Measurements from ENCODE around the gene FXYD1.

FXYD1 gene

DNA sequence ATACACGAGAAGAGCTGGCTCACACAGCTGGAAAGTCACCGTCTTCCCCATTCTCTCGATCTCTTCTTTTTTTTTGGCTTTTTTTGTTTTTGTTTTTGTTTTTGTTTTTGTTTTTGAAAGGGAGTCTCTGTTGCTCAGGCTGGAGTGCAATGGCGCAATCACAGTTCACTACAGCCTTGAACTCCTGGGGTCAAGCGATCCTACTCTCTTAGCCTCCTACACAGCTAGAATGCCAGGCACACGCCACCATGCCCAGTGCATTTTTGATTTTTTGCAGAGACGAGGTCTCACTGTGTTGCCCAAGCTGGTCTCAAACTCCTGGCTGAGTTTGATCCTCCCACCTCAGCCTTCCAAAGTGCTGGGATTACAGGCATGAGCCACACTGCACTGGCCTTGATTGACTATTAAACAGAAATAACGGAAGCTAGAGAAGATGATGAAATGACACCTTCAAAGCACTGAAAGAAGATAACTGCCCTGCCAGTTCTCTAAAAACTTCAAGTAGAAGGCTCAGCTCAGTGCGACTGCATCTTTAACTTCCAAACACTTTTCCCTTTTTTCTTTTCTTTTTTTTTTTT lies 19.0 kb upstream of the FXYD1 start:
- WGBS, result 90% methylated on average over 9 of the region's 9 CpGs
- H3K27me3 ChIP-seq (ENCODE audit: insufficient read depth, low read length), result no peaks in the 10 kb centered on the region

DNA sequence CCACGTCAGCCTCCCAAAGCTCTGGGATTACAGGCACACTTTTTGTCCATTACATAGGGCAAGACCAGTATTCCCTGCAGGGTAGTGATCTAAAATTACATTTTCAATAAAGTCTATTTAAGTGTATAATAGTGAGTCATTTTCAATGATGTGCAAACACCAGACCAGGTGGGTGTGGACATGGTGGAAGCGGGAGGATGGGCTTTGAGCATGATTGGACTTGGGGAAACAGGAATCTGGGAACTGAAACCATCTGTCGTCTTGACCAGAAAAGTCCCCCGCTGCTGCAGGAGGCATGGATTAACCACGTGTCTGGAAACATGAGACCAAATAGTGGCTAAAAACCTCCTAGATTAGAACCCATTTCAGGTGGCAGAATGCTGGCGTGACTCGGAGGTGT lies 18.1 kb upstream of the FXYD1 start:
- Histone ChIP-seq H3K9ac (ENCODE audit: low read depth, low read length) (no peak overlapping the region), H3K9me3 (ENCODE audit: insufficient read depth, low read depth, low read length) (no peaks in the 10 kb centered on the region), H3K36me3 (ENCODE audit: insufficient read depth, low read length) (no peaks in the 10 kb centered on the region), H3K4me3 (ENCODE audit: low read length) (no peak overlapping the region), H3K4me1 (ENCODE audit: insufficient read depth, low read length) (peaks cover 17% of the 10 kb centered on the region), H3K27me3 (ENCODE audit: insufficient read depth, low read length) (no peaks in the 10 kb centered on the region), H3K27ac (ENCODE audit: low read depth, low read length) (no peak overlapping the region)
- 85% methylated on average over 7 of the region's 7 CpGs for WGBS

More for the DNA sequence above, 19.0 kb upstream of the FXYD1 start:
- H3K9ac ChIP-seq (ENCODE audit: low read depth, low read length), result no peak overlapping the region
- no peaks in the 10 kb centered on the region for H3K9me3 ChIP-seq (ENCODE audit: insufficient read depth, low read depth, low read length)
- H3K27ac ChIP-seq (ENCODE audit: low read depth, low read length), result no peak overlapping the region
- peaks cover 17% of the 10 kb centered on the region for H3K4me1 ChIP-seq (ENCODE audit: insufficient read depth, low read length)
- no peaks in the 10 kb centered on the region for H3K36me3 ChIP-seq (ENCODE audit: insufficient read depth, low read length)
- no peak overlapping the region for H3K4me3 ChIP-seq (ENCODE audit: low read length)

DNA sequence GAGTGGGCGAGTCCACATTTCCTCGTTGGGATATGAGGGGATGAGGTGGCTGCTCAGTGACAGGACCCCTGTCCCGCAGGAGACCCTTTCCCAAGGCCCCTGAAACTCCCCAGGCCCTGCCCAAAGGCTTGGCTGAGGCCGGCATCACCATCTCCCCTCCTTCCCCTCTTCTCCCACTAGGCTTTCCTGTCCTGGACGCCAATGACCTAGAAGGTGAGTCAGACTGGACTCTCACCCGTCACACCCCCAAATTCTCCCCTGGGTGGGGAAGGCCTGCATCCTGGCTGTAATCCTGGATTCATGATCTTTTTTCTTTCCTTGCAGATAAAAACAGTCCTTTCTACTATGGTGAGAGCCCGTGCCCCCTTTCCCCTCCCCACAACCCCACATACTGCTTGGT lies 17.7 kb upstream of the FXYD1 start:
- Histone ChIP-seq H3K9ac (ENCODE audit: low read depth, low read length) (no peak overlapping the region), H3K27me3 (ENCODE audit: insufficient read depth, low read length) (no peaks in the 10 kb centered on the region), H3K36me3 (ENCODE audit: insufficient read depth, low read length) (no peaks in the 10 kb centered on the region), H3K4me3 (ENCODE audit: low read length) (no peak overlapping the region), H3K27ac (ENCODE audit: low read depth, low read length) (no peak overlapping the region), H3K9me3 (ENCODE audit: insufficient read depth, low read depth, low read length) (no peaks in the 10 kb centered on the region), H3K4me1 (ENCODE audit: insufficient read depth, low read length) (peaks cover 17% of the 10 kb centered on the region)
- 79% methylated on average over 7 of the region's 7 CpGs for WGBS

DNA sequence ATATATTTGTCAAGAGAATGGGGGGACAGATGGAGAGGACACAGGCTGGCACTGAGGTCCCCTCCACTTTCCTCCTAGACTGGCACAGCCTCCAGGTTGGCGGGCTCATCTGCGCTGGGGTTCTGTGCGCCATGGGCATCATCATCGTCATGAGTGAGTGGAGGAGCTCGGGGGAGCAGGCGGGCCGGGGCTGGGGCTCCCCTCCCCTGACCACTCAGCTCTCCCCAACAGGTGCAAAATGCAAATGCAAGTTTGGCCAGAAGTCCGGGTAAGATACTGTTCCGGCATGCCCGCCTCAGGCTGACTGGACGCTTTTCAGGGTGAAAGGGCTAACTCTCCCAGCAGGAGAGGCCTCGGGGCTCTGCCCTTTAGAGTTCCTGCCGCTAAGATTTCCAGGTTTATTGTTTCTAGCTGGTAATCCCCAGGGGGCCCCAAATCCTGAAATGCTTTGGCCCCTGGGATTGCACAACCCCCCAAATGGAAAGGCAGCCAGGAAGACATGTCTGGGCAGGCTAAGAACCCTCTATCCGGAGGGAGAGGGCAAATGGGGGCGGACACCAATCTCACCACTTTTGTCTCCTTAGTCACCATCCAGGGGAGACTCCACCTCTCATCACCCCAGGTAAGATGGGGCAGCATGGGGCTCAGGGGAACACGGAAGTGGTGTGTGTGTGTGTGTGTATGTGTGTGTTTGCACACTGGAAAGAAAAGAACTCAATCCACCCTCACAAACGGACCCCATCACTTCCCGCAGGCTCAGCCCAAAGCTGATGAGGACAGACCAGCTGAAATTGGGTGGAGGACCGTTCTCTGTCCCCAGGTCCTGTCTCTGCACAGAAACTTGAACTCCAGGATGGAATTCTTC lies 15.7 kb upstream of the FXYD1 start:
- Histone ChIP-seq H3K9ac (ENCODE audit: low read depth, low read length) (no peak overlapping the region), H3K36me3 (ENCODE audit: insufficient read depth, low read length) (no peaks in the 10 kb centered on the region), H3K4me1 (ENCODE audit: insufficient read depth, low read length) (peaks cover 17% of the 10 kb centered on the region), H3K27ac (ENCODE audit: low read depth, low read length) (no peak overlapping the region), H3K27me3 (ENCODE audit: insufficient read depth, low read length) (no peaks in the 10 kb centered on the region), H3K4me3 (ENCODE audit: low read length) (no peak overlapping the region), H3K9me3 (ENCODE audit: insufficient read depth, low read depth, low read length) (no peaks in the 10 kb centered on the region)
- WGBS, result 75% methylated on average over 18 of the region's 19 CpGs

DNA sequence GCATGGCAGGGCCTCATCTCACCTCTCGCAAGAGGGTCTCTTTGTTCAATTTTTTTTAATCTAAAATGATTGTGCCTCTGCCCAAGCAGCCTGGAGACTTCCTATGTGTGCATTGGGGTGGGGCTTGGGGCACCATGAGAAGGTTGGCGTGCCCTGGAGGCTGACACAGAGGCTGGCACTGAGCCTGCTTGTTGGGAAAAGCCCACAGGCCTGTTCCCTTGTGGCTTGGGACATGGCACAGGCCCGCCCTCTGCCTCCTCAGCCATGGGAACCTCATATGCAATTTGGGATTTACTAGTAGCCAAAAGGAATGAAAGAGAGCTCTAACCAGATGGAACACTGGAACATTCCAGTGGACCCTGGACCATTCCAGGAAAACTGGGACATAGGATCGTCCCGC lies 15.1 kb upstream of the FXYD1 start:
- no peaks in the 10 kb centered on the region for H3K27me3 ChIP-seq (ENCODE audit: insufficient read depth, low read length)
- H3K4me3 ChIP-seq (ENCODE audit: low read length), result no peak overlapping the region
- no peak overlapping the region for H3K9ac ChIP-seq (ENCODE audit: low read depth, low read length)
- 95% methylated on average over 5 of the region's 5 CpGs for WGBS
- no peaks in the 10 kb centered on the region for H3K9me3 ChIP-seq (ENCODE audit: insufficient read depth, low read depth, low read length)
- H3K36me3 ChIP-seq (ENCODE audit: insufficient read depth, low read length), result no peaks in the 10 kb centered on the region
- no peak overlapping the region for H3K27ac ChIP-seq (ENCODE audit: low read depth, low read length)
- peaks cover 15% of the 10 kb centered on the region for H3K4me1 ChIP-seq (ENCODE audit: insufficient read depth, low read length)

DNA sequence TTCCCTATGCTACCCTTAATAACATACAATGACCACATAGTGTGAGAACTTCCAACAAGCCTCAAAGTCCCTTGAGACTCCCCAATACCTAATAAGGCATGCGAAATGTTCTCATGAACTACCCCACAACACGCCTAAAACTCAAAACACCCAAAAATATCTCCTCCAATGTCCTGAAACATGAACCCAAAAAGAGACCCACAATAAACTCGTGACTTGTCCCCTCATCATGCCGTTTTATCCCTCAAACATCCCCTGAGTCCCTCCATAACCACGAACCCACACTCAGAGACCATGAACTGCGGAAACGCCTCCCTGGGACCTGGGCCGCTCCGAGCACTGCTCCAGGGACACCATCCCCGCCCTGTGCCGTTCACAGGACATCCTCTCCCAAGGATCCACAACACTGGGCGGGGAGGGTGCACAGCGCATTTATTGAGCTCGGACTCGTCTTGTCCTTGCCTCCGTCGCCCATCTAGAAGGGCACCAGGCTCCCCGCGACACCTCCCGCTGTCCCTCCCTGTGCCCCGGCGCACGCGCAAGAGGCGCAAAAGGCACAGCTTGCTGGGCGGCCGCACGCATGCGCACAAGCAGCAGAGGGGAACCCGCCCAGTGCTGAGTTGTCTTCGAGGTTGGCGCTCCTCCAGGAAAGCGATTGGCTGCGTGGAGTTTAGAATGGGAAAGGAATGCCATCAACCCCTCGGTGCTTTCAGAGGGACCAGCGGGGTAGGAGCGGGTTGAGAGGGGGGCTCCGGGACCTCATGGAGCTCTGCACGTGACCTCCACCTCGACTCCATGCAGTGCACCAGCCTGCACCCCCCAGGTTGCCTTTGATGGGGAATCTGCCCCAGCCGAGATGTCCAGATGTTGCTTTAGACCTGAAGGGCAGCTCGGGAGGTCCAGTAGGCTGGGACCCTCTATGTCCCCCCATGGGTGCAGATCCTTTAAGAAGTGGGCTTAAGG lies 14.2 kb upstream of the FXYD1 start:
- Histone ChIP-seq H3K9ac (ENCODE audit: low read depth, low read length) (no peak overlapping the region), H3K9me3 (ENCODE audit: insufficient read depth, low read depth, low read length) (no peaks in the 10 kb centered on the region), H3K4me3 (ENCODE audit: low read length) (peak overlapping the region; percentile 33), H3K27me3 (ENCODE audit: insufficient read depth, low read length) (no peaks in the 10 kb centered on the region), H3K36me3 (ENCODE audit: insufficient read depth, low read length) (no peaks in the 10 kb centered on the region), H3K4me1 (ENCODE audit: insufficient read depth, low read length) (peaks cover 12% of the 10 kb centered on the region), H3K27ac (ENCODE audit: low read depth, low read length) (no peak overlapping the region)
- WGBS, result 95% methylated on average over 42 of the region's 42 CpGs

DNA sequence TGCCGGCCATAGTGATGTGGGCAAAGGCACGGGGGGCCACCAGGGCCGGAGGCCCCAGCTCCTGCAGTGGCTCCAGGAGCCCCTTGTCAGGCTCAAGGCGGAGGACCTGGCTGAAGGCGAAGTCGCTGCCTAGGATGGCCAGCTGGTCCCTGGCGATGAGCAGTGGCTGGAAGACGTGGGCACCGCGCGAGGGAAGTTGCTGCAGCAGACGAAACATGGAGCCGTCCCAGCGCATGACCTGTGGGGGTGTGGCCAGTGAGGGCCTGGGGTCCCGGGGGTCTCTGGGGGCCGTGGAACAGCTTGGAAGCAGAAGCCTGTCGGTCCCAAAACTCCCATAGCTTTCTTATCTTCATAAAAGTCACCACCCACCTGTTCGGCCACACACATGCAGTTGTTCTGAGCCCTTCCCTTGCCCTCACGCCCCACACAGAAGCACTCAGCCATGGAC lies 13.3 kb upstream of the FXYD1 start:
- no peaks in the 10 kb centered on the region for H3K9me3 ChIP-seq (ENCODE audit: insufficient read depth, low read depth, low read length)
- no peaks in the 10 kb centered on the region for H3K27me3 ChIP-seq (ENCODE audit: insufficient read depth, low read length)
- peaks cover 12% of the 10 kb centered on the region for H3K4me1 ChIP-seq (ENCODE audit: insufficient read depth, low read length)
- H3K4me3 ChIP-seq (ENCODE audit: low read length), result no peak overlapping the region
- H3K27ac ChIP-seq (ENCODE audit: low read depth, low read length), result no peak overlapping the region
- H3K9ac ChIP-seq (ENCODE audit: low read depth, low read length), result no peak overlapping the region
- WGBS, result 94% methylated on average over 19 of the region's 19 CpGs
- H3K36me3 ChIP-seq (ENCODE audit: insufficient read depth, low read length), result no peaks in the 10 kb centered on the region

DNA sequence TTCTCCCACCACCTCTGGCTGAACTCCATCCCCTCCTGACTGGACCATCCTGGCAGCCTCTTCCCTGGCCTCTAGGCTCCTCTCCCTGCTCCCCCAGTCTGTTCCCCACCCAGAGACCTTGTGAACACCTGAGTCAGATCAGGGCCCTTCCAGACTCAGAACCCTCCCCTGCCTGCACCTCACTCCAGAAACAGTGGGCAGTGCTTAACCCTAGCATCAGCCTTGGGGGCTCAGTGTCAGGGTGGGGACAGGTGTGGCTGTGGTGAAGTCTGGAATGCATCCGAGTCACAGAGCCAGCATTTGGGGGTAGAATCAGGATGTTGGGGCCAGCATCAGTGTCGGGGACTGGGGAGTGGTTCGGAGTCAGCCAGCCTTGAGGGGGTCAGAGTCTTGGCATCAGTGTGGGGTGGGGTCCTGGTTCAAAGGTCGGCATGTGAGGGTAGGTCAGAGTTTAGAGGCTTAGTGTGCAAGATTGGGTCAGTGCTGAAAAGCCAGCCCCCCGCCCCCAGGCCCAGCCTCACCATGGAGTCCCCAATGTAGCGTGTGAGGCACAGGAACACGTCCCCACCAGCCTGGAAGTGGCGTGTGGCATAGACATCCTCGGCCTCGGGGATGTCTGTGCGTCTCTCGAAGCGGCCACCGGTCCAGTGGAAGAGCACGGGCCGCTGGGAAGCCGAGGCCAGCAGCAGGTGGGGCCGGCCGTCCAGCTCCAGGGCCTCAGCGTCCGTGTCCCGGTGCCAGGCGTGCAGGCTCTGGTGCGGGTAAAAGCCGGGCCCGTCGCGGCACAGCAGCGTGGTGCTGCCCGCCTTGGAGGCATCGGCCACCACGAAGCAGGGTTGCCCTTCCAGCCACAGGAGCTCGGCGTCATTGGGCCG lies 12.6 kb upstream of the FXYD1 start:
- Histone ChIP-seq H3K27me3 (ENCODE audit: insufficient read depth, low read length) (no peaks in the 10 kb centered on the region), H3K36me3 (ENCODE audit: insufficient read depth, low read length) (no peaks in the 10 kb centered on the region), H3K4me1 (ENCODE audit: insufficient read depth, low read length) (peaks cover 12% of the 10 kb centered on the region), H3K9me3 (ENCODE audit: insufficient read depth, low read depth, low read length) (no peaks in the 10 kb centered on the region), H3K9ac (ENCODE audit: low read depth, low read length) (no peak overlapping the region), H3K27ac (ENCODE audit: low read depth, low read length) (no peak overlapping the region), H3K4me3 (ENCODE audit: low read length) (no peak overlapping the region)
- WGBS, result 94% methylated on average over 35 of the region's 35 CpGs

DNA sequence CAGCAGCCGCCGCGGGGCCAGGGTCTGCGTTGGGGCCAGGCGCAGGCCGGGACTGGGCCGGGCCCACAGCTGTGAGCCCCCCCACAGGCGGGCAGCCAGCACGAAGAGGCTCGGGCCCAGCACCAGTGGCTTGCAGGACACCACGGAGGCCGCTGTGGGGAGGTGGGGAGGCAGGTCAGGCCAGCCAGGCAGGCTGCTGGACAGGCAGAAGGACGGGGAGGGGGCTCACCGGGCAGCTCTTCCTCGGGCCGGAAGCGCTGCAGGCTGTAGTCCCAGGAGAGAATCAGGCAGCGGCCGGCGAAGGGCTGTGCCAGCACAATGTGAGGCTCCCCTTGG lies 12.0 kb upstream of the FXYD1 start:
- no peak overlapping the region for H3K27ac ChIP-seq (ENCODE audit: low read depth, low read length)
- H3K4me1 ChIP-seq (ENCODE audit: insufficient read depth, low read length), result peaks cover 12% of the 10 kb centered on the region
- H3K27me3 ChIP-seq (ENCODE audit: insufficient read depth, low read length), result no peaks in the 10 kb centered on the region
- H3K4me3 ChIP-seq (ENCODE audit: low read length), result no peak overlapping the region
- no peak overlapping the region for H3K9ac ChIP-seq (ENCODE audit: low read depth, low read length)
- H3K9me3 ChIP-seq (ENCODE audit: insufficient read depth, low read depth, low read length), result no peaks in the 10 kb centered on the region
- no peaks in the 10 kb centered on the region for H3K36me3 ChIP-seq (ENCODE audit: insufficient read depth, low read length)
- 86% methylated on average over 20 of the region's 20 CpGs for WGBS

DNA sequence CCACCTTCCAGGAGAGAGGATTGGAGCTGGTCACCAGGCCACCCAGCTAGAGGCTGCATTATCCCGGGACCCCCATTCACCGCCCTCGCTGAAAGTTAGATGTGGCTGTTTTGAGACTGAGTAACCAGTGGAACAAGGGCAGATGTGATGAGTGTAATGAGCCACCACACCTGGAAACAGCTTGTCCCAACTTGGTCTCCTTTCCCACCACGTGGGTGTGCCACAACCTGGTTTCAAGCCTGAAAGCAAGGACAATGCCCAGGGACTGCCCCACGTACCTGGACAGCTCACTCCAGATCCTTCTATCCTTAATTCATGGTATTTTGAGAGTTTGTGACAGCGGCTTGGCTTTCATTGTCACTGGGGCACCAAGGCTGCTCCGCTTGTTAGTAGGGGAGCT lies 10.8 kb upstream of the FXYD1 start:
- Histone ChIP-seq H3K27ac (ENCODE audit: low read depth, low read length) (no peak overlapping the region), H3K9me3 (ENCODE audit: insufficient read depth, low read depth, low read length) (no peaks in the 10 kb centered on the region), H3K4me1 (ENCODE audit: insufficient read depth, low read length) (peaks cover 8% of the 10 kb centered on the region), H3K4me3 (ENCODE audit: low read length) (no peak overlapping the region), H3K9ac (ENCODE audit: low read depth, low read length) (no peak overlapping the region), H3K27me3 (ENCODE audit: insufficient read depth, low read length) (no peaks in the 10 kb centered on the region), H3K36me3 (ENCODE audit: insufficient read depth, low read length) (no peaks in the 10 kb centered on the region)
- 84% methylated on average over 7 of the region's 7 CpGs for WGBS

Data from HUES64 (cell line).